HG03103 (cell line): ENCODE measurements around the gene OMP.

Experiments
- ATAC-seq: cut with Tn5 transposase; IDR thresholded peaks from one replicate; pipeline ENCODE4 v1.9.1; 2021; ENCODE audit warnings: low read depth; ENCODE audit not compliant: unreplicated experiment

The OMP gene

GRCh38 chr11:77100166-77101042, 2.2 kb upstream of the OMP start:
- ATAC-seq: no peak

- no peak for ATAC-seq
These were observed 1.6 kb upstream of the OMP start for GRCh38 chr11:77101043-77101537.

GRCh38 chr11:77103319-77103718, 679 bp downstream of the OMP start:
- no peak for ATAC-seq

GRCh38 chr11:77104727-77105126, 2.1 kb downstream of the OMP start:
- no peak for ATAC-seq

GRCh38 chr11:77106321-77106720, 3.7 kb downstream of the OMP start:
- ATAC-seq: no peak

GRCh38 chr11:77106759-77107158, 4.1 kb downstream of the OMP start:
- no peak for ATAC-seq

GRCh38 chr11:77107950-77108349, 5.3 kb downstream of the OMP start:
- ATAC-seq: no peak

GRCh38 chr11:77108436-77108835, 5.8 kb downstream of the OMP start:
- no peak for ATAC-seq

GRCh38 chr11:77109236-77110019, 6.8 kb downstream of the OMP start:
- no peak for ATAC-seq

GRCh38 chr11:77110836-77111235, 8.2 kb downstream of the OMP start:
- ATAC-seq: no peak

GRCh38 chr11:77111277-77111676, 8.6 kb downstream of the OMP start:
- no peak for ATAC-seq

- ATAC-seq: no peak
These were observed 9.3 kb downstream of the OMP start for GRCh38 chr11:77111946-77112345.

- ATAC-seq: no peak
These were observed 10.2 kb downstream of the OMP start for GRCh38 chr11:77112641-77113381.

GRCh38 chr11:77113382-77114088, 10.9 kb downstream of the OMP start:
- ATAC-seq: no peak

GRCh38 chr11:77114089-77114463, 11.4 kb downstream of the OMP start:
- ATAC-seq: no peak

GRCh38 chr11:77115181-77115611, 12.6 kb downstream of the OMP start:
- no peak for ATAC-seq

- ATAC-seq: no peak
These were observed 13.3 kb downstream of the OMP start for GRCh38 chr11:77115956-77116355.

GRCh38 chr11:77117492-77117891, 14.9 kb downstream of the OMP start:
- no peak for ATAC-seq

GRCh38 chr11:77118086-77118485, 15.4 kb downstream of the OMP start:
- no peak for ATAC-seq

GRCh38 chr11:77118971-77119370, 16.3 kb downstream of the OMP start:
- ATAC-seq: no peak
